Measurements from ENCODE around the gene PINK1. TPM values are rescaled to one million over a fixed set of nuclear protein-coding genes. Genes with fewer than 3 reads are reported as not detected.
A peak's percentile ranks its signal among the peaks of the same experiment; 100 is the strongest.

Gene PINK1
- total and polyA plus RNA-seq, 2 of the 13 experiments (the other 11 are each of a cell fraction or from before 2014, with no cell fraction given) = 15.3 to 16.1 TPM

DNA sequence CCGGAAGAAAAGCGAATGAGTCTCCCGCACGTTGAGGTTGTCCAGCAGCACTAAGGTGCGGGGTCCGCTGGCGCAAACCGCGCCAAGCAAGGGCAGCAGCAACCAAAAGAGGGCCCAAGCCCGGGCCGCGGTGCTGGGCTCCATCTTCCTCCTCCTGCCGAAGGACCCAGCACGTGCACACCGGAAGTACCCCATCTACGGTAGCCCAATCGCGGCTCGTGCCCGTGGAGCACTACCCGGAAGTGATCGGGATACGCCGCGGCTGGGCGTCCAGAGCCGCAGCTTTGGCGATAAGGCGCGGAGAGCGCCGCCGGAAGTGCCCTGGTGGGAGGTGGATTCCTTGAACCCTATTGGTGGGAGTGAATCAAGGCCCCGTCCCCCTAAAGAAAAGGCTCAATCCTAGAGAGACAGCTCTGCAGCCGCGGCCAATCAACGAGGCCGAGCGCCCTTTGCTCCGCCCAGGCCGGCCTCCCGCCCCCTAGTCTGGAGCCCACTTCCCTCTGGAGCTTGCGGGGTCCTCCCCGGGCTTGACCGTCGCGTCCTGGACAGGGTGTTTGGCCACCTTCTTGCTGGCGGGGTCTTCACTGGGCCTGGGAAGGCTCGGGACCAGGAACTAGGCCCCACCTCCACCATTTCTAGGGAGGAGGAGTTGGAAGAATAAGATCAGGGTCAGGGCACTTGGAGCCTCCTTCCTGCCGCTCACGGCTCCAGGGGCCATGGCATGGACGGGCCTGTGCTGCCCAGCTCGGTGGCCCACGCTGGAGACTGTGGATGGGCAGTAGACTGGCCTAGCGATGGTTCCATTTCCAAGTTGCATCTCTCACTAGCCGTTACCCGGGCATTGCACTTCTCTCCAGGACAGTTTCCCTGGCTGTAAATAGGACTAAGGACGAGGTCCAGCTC is 28.2 kb downstream of the PINK1 start, which contains the start of gene DDOST (continued):
- TF ChIP-seq, protein P1, sequence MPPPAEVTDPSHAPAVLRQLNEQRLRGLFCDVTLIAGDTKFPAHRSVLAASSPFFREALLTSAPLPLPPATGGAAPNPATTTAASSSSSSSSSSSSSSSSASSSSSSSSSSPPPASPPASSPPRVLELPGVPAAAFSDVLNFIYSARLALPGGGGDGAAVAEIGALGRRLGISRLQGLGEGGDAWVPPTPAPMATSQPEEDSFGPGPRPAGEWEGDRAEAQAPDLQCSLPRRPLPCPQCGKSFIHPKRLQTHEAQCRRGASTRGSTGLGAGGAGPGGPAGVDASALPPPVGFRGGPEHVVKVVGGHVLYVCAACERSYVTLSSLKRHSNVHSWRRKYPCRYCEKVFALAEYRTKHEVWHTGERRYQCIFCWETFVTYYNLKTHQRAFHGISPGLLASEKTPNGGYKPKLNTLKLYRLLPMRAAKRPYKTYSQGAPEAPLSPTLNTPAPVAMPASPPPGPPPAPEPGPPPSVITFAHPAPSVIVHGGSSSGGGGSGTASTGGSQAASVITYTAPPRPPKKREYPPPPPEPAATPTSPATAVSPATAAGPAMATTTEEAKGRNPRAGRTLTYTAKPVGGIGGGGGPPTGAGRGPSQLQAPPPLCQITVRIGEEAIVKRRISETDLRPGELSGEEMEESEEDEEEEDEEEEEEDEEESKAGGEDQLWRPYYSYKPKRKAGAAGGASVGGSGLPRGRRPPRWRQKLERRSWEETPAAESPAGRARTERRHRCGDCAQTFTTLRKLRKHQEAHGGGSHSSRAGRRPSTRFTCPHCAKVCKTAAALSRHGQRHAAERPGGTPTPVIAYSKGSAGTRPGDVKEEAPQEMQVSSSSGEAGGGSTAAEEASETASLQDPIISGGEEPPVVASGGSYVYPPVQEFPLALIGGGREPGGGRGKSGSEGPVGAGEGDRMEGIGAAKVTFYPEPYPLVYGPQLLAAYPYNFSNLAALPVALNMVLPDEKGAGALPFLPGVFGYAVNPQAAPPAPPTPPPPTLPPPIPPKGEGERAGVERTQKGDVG (CRISPR knock-in tag; IDR thresholded peaks at IDR 0.05; ENCODE audit: borderline replicate concordance) = no peak
- TF ChIP-seq, protein P2, sequence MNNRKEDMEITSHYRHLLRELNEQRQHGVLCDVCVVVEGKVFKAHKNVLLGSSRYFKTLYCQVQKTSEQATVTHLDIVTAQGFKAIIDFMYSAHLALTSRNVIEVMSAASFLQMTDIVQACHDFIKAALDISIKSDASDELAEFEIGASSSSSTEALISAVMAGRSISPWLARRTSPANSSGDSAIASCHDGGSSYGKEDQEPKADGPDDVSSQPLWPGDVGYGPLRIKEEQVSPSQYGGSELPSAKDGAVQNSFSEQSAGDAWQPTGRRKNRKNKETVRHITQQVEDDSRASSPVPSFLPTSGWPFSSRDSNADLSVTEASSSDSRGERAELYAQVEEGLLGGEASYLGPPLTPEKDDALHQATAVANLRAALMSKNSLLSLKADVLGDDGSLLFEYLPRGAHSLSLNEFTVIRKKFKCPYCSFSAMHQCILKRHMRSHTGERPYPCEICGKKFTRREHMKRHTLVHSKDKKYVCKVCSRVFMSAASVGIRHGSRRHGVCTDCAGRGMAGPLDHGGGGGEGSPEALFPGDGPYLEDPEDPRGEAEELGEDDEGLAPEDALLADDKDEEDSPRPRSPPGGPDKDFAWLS (CRISPR knock-in tag; IDR thresholded peaks at IDR 0.05; ENCODE audit: borderline replicate concordance) = no peak
- TF ChIP-seq ISX (CRISPR knock-in tag; conservative IDR thresholded peaks at IDR 0.05) = no peak
- TF ChIP-seq ZNF749 (CRISPR knock-in tag; IDR thresholded peaks at IDR 0.05; ENCODE audit: borderline replicate concordance) = peak; percentile 59; the same call in 1 of the 2 replicates
- peak; percentile 75 for TF ChIP-seq FOXK1 (CRISPR knock-in tag; IDR thresholded peaks at IDR 0.05; ENCODE audit: borderline replicate concordance, low read depth)
- TF ChIP-seq SAP130 (CRISPR knock-in tag; IDR thresholded peaks at IDR 0.05; ENCODE audit: low read depth) = peak; percentile 97
- TF ChIP-seq CENPT (CRISPR knock-in tag; IDR thresholded peaks at IDR 0.05; ENCODE audit: low read depth) = 0 out of 2 replicates have a peak, but pooled peaks have one; percentile 43
- TF ChIP-seq YY1 (IDR thresholded peaks at IDR 0.05; ENCODE audit: insufficient read depth, insufficient replicate concordance, low read depth, low read length) = peak; percentile 77
- TF ChIP-seq NAIF1 (CRISPR knock-in tag; IDR thresholded peaks at IDR 0.05; ENCODE audit: borderline replicate concordance) = no peak
- TF ChIP-seq, protein P3, sequence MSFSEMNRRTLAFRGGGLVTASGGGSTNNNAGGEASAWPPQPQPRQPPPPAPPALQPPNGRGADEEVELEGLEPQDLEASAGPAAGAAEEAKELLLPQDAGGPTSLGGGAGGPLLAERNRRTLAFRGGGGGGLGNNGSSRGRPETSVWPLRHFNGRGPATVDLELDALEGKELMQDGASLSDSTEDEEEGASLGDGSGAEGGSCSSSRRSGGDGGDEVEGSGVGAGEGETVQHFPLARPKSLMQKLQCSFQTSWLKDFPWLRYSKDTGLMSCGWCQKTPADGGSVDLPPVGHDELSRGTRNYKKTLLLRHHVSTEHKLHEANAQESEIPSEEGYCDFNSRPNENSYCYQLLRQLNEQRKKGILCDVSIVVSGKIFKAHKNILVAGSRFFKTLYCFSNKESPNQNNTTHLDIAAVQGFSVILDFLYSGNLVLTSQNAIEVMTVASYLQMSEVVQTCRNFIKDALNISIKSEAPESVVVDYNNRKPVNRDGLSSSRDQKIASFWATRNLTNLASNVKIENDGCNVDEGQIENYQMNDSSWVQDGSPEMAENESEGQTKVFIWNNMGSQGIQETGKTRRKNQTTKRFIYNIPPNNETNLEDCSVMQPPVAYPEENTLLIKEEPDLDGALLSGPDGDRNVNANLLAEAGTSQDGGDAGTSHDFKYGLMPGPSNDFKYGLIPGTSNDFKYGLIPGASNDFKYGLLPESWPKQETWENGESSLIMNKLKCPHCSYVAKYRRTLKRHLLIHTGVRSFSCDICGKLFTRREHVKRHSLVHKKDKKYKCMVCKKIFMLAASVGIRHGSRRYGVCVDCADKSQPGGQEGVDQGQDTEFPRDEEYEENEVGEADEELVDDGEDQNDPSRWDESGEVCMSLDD (CRISPR knock-in tag; IDR thresholded peaks at IDR 0.05; ENCODE audit: borderline replicate concordance) = no peak
- TF ChIP-seq, protein P4, sequence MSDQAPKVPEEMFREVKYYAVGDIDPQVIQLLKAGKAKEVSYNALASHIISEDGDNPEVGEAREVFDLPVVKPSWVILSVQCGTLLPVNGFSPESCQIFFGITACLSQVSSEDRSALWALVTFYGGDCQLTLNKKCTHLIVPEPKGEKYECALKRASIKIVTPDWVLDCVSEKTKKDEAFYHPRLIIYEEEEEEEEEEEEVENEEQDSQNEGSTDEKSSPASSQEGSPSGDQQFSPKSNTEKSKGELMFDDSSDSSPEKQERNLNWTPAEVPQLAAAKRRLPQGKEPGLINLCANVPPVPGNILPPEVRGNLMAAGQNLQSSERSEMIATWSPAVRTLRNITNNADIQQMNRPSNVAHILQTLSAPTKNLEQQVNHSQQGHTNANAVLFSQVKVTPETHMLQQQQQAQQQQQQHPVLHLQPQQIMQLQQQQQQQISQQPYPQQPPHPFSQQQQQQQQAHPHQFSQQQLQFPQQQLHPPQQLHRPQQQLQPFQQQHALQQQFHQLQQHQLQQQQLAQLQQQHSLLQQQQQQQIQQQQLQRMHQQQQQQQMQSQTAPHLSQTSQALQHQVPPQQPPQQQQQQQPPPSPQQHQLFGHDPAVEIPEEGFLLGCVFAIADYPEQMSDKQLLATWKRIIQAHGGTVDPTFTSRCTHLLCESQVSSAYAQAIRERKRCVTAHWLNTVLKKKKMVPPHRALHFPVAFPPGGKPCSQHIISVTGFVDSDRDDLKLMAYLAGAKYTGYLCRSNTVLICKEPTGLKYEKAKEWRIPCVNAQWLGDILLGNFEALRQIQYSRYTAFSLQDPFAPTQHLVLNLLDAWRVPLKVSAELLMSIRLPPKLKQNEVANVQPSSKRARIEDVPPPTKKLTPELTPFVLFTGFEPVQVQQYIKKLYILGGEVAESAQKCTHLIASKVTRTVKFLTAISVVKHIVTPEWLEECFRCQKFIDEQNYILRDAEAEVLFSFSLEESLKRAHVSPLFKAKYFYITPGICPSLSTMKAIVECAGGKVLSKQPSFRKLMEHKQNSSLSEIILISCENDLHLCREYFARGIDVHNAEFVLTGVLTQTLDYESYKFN (CRISPR knock-in tag; conservative IDR thresholded peaks at IDR 0.05) = peak; percentile 47; the same call in 1 of the 2 replicates
- peak; percentile 89 for TF ChIP-seq PHF21A (CRISPR knock-in tag; IDR thresholded peaks at IDR 0.05)
- no peak for TF ChIP-seq ZNF34 (CRISPR knock-in tag; IDR thresholded peaks at IDR 0.05; ENCODE audit: borderline replicate concordance)

All from HepG2 (cell line).